LHCN-M2 (cell line): ENCODE data around the gene GRAMD1B. TPM values are rescaled to one million over a fixed set of nuclear protein-coding genes. Genes with fewer than 3 reads are reported as not detected.

Experiments used
- DNase-seq: peaks from one replicate; pipeline ENCODE4 v3.0.0-alpha.2; 2012; ENCODE audit warnings: low read depth
- polyA plus RNA-seq: library from polyadenylated mRNA; unstranded; fragments of >200 nt; gene quantifications from one replicate; pipeline ENCODE4 v1.2.1, GENCODE V29; 2012; ENCODE audit warnings: missing spikeins
- total RNA-seq: library from RNA; depleted of rRNA; stranded (reverse); fragments of >200 nt; gene quantifications from 2 replicates; pipeline ENCODE4 v1.2.3, GENCODE V29; 2014; rRNA removed

GRAMD1B gene
- total RNA-seq = 4.2 and 4.8 TPM in 2 replicates
- polyA plus RNA-seq = 3.6 TPM

- peak; percentile 55 for DNase-seq
Measured at GRCh38 chr11:123429913-123430720, at the start of gene GRAMD1B. Gene GRAMD1B, plus strand, starts transcription at chr11:123430269. Its CDS starts 524 bp downstream, at chr11:123430793.

GRCh38 chr11:123381149-123381548 lies 48.9 kb upstream of the GRAMD1B start:
- DNase-seq = no peak

- no peak for DNase-seq
Measured at GRCh38 chr11:123381817-123382554, 48.1 kb upstream of the GRAMD1B start.

- DNase-seq = no peak
Measured at GRCh38 chr11:123382555-123383074, 47.5 kb upstream of the GRAMD1B start.

GRCh38 chr11:123384116-123384515 lies 46.0 kb upstream of the GRAMD1B start:
- no peak for DNase-seq

GRCh38 chr11:123386796-123387510 lies 43.1 kb upstream of the GRAMD1B start:
- DNase-seq = no peak

GRCh38 chr11:123388640-123389039 lies 41.4 kb upstream of the GRAMD1B start:
- DNase-seq = no peak

- DNase-seq = no peak
Measured at GRCh38 chr11:123390146-123390545, 39.9 kb upstream of the GRAMD1B start.

- no peak for DNase-seq
Measured at GRCh38 chr11:123391646-123392348, 38.3 kb upstream of the GRAMD1B start.

GRCh38 chr11:123392431-123392830 lies 37.6 kb upstream of the GRAMD1B start:
- no peak for DNase-seq

- DNase-seq = no peak
Measured at GRCh38 chr11:123392844-123393243, 37.2 kb upstream of the GRAMD1B start.

- no peak for DNase-seq
Measured at GRCh38 chr11:123393312-123393927, 36.6 kb upstream of the GRAMD1B start.

GRCh38 chr11:123404676-123405075 lies 25.4 kb upstream of the GRAMD1B start:
- DNase-seq = no peak

- DNase-seq = no peak
Measured at GRCh38 chr11:123405123-123405592, 24.9 kb upstream of the GRAMD1B start.

GRCh38 chr11:123406441-123407129 lies 23.5 kb upstream of the GRAMD1B start:
- no peak for DNase-seq

GRCh38 chr11:123407130-123407995 lies 22.7 kb upstream of the GRAMD1B start:
- DNase-seq = peak; percentile 52

GRCh38 chr11:123407996-123408597 lies 22.0 kb upstream of the GRAMD1B start:
- no peak for DNase-seq

GRCh38 chr11:123408619-123409455 lies 21.2 kb upstream of the GRAMD1B start:
- no peak for DNase-seq
